Esophagus squamous epithelium (tissue), 4 donors: Measurements from ENCODE around the gene SLC28A1.

Source experiments
- CTCF ChIP-seq, 6 experiments: fragments of 450-650 bp in 4 of 6; fragments of 200-600 bp in 2 of 6; sonication (generic) in 2 of 6; IDR thresholded peaks; one replicate each; pipeline ENCODE4 v1.5.1; 2016 to 2019; ENCODE audit warnings: antibody characterized with exemption in 6 of 6, mild to moderate bottlenecking in 4 of 6, moderate library complexity in 4 of 6
- POLR2A ChIP-seq, 4 donors: fragments of 450-650 bp; IDR thresholded peaks; one replicate each; pipeline ENCODE4 v1.6.1; 2017; ENCODE audit warnings: antibody characterized with exemption in 4 of 4, mild to moderate bottlenecking in 4 of 4, moderate library complexity in 3 of 4

DNA sequence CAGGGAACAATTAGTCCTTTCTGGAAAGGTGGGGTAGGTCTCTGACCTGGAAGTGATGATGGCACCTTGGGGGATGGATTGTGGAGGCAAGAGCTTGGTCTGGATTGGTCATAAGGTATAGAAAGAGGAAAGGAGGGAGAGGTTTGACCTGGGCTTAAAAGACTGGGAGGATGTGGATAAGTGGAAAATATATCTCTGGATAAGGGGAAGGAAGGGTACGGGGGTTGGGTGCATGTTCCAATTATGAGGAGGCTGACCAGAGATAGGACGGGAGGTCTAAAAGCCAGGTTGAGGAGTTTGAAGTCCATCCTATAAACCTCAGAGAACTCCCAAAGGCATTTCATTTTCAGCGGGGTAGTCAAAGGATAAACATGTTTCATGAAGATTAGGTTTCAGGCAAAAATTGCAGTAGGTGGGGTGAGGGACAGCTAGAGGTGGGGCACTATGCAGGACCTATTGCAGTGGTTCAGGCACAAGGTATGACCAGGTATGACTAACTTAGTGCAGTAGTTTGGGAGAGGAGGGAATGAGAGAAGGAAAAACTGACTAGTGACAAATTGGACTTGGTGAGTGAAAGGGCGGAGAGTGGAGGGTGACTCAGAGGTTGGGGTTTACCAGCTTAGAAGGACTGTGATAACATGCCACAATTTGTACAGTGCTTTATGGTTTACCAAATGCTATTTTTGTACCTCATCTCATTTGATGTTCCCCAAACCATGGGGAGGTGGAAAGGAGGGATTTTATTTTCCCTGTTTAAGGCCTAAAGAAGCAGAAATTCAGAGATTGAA lies 107.9 kb downstream of the SLC28A1 start:
- no peak for TF ChIP-seq CTCF (IDR thresholded peaks at IDR 0.05)
- TF ChIP-seq POLR2A (IDR thresholded peaks at IDR 0.05): no peak
